CD4-positive, alpha-beta T cell treated with Interleukin-21 for 1 hour (primary cell): ENCODE results near the gene ARFIP1.

Experiments
- DNase-seq: peaks from one replicate; pipeline ENCODE4 v3.0.0-alpha.2; 2020

Gene ARFIP1

GRCh38 chr4:152901205-152901604 lies 121.5 kb downstream of the ARFIP1 start:
- no peak for DNase-seq

GRCh38 chr4:152903658-152904057 lies 123.9 kb downstream of the ARFIP1 start:
- no peak for DNase-seq

GRCh38 chr4:152909901-152910300 lies 130.1 kb downstream of the ARFIP1 start:
- DNase-seq, result no peak

GRCh38 chr4:152910521-152910920 lies 130.8 kb downstream of the ARFIP1 start:
- DNase-seq, result no peak

GRCh38 chr4:152917543-152918395 lies 138.0 kb downstream of the ARFIP1 start:
- DNase-seq, result no peak

- DNase-seq, result no peak
Observed at GRCh38 chr4:152919826-152920225, 140.1 kb downstream of the ARFIP1 start.

GRCh38 chr4:152920768-152921167 lies 141.0 kb downstream of the ARFIP1 start:
- DNase-seq, result no peak

GRCh38 chr4:152921284-152921683 lies 141.5 kb downstream of the ARFIP1 start:
- DNase-seq, result no peak

GRCh38 chr4:152925851-152926250 lies 146.1 kb downstream of the ARFIP1 start:
- DNase-seq, result no peak

GRCh38 chr4:152926959-152927358 lies 147.2 kb downstream of the ARFIP1 start:
- no peak for DNase-seq

- DNase-seq, result no peak
Observed at GRCh38 chr4:152927737-152928136, 148.0 kb downstream of the ARFIP1 start.

- no peak for DNase-seq
Observed at GRCh38 chr4:152928286-152928685, 148.5 kb downstream of the ARFIP1 start.

GRCh38 chr4:152929888-152930287 lies 150.1 kb downstream of the ARFIP1 start:
- no peak for DNase-seq

- no peak for DNase-seq
Observed at GRCh38 chr4:152935143-152935542, 155.4 kb downstream of the ARFIP1 start.

- no peak for DNase-seq
Observed at GRCh38 chr4:152935631-152936445, 156.1 kb downstream of the ARFIP1 start, which contains the start of gene FHDC1. TSS of gene FHDC1 (plus strand) at chr4:152936323. CDS start at chr4:152943058, 6,735 bp downstream.

GRCh38 chr4:152936446-152937335 lies 156.9 kb downstream of the ARFIP1 start:
- DNase-seq, result no peak

GRCh38 chr4:152937336-152938236 lies 157.8 kb downstream of the ARFIP1 start:
- no peak for DNase-seq

- DNase-seq, result no peak
Observed at GRCh38 chr4:152938237-152938947, 158.6 kb downstream of the ARFIP1 start.

GRCh38 chr4:152939621-152940020 lies 159.9 kb downstream of the ARFIP1 start:
- no peak for DNase-seq

GRCh38 chr4:152940461-152940860 lies 160.7 kb downstream of the ARFIP1 start:
- no peak for DNase-seq

- DNase-seq, result no peak
Observed at GRCh38 chr4:152941411-152941810, 161.7 kb downstream of the ARFIP1 start.
